ENCODE results near the gene EVI5L. TPM values are rescaled to one million over a fixed set of nuclear protein-coding genes. Genes with fewer than 3 reads are reported as not detected.

EVI5L gene
- total and polyA plus RNA-seq, 2 of the 4 experiments (the other 2 are of a cell fraction), result 12.7 to 14.6 TPM

DNA sequence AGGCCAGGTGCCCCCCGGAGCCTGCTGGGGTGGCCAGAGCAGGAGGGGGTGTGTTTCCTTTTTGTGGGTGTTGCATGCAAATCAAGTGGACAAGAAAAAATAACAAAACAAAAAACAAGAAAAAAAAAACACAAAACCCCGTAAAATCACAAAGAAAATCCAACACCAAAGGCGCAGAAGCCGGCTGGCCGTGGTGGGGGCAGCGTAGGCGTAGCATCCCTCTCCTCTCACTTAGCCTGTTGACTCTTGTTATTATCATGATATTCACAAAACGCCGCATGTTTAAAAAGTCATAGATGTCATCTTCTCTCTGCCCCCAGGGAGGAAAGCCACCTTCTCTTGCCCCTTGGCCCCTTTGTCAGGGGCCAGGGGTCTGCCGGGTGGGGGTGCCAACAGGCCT, 83.6 kb downstream of the EVI5L start:
- Histone ChIP-seq H3K27me3 (ENCODE audit: control insufficient read depth, insufficient read depth, low read length) (peaks cover 11% of the 10 kb centered on the region), H2AFZ (replicated peaks; ENCODE audit: low read length, poor library complexity) (no peak overlapping the region), H3K9ac (ENCODE audit: low read depth, low read length) (no peak overlapping the region), H4K8ac (ENCODE audit: low read depth in 2 of 2, low read length in 2 of 2) (no peak overlapping the region), H2BK120ac (ENCODE audit: low read depth, low read length) (no peak overlapping the region), H3K56ac (ENCODE audit: extremely low read depth, insufficient read depth, low read length) (no peak overlapping the region), H3K36me3 (ENCODE audit: control insufficient read depth, insufficient read depth, low read length) (peaks cover 28% of the 10 kb centered on the region), H3K27ac (ENCODE audit: insufficient read depth, low read length) (no peak overlapping the region), H2AK9ac (replicated peaks; ENCODE audit: low read depth, low read length, poor library complexity) (no peak overlapping the region), H3K18ac (ENCODE audit: low read depth, low read length) (no peak overlapping the region), H4K91ac (ENCODE audit: insufficient read depth, low read depth, low read length) (no peak overlapping the region), H3K9me3 (ENCODE audit: control insufficient read depth, insufficient read depth, low read length) (no peaks in the 10 kb centered on the region), H2BK20ac (ENCODE audit: low read depth, low read length) (no peak overlapping the region), H2BK5ac (ENCODE audit: low read depth, low read length, poor library complexity, severe bottlenecking) (no peak overlapping the region), H3K79me1 (ENCODE audit: low read depth in 1 of 2, low read length in 2 of 2) (peaks cover 0 to 4% of the 10 kb centered on the region in 2 experiments; a peak in 1 of 4 replicates), H3K4me3 (ENCODE audit: insufficient read depth, low read depth, low read length) (no peak overlapping the region), H3K4ac (ENCODE audit: low read depth, low read length) (no peak overlapping the region), H3K14ac (replicated peaks; ENCODE audit: low read depth, low read length) (no peak overlapping the region), H4K20me1 (ENCODE audit: insufficient read depth, low read length) (peaks cover 8% of the 10 kb centered on the region; the same call in 1 of the 2 replicates), H3K4me1 (ENCODE audit: control insufficient read depth, insufficient read depth, low read length) (peaks cover 10% of the 10 kb centered on the region; the same call in 1 of the 2 replicates), H3K4me2 (ENCODE audit: low read depth, low read length) (no peak overlapping the region), H2BK15ac (ENCODE audit: low read depth, low read length) (no peak overlapping the region), H3K23ac (ENCODE audit: low read depth, low read length) (no peak overlapping the region), H2AK5ac (ENCODE audit: low read depth, low read length) (no peak overlapping the region), H4K5ac (ENCODE audit: low read depth, low read length) (no peak overlapping the region), H3K9me1 (ENCODE audit: insufficient read depth, low read length) (no peaks in the 10 kb centered on the region)
- DNase-seq (no peak), ATAC-seq (ENCODE audit: low read depth) (no peak)
- TF ChIP-seq MAFK (IDR thresholded peaks at IDR 0.05; ENCODE audit: low read depth, low read length) (no peak), RFX5 (IDR thresholded peaks at IDR 0.05; ENCODE audit: low read depth, low read length) (no peak), RAD21 (IDR thresholded peaks at IDR 0.05; ENCODE audit: low read length) (no peak), MAZ (IDR thresholded peaks at IDR 0.05; ENCODE audit: borderline replicate concordance, low read depth, low read length) (no peak), BHLHE40 (IDR thresholded peaks at IDR 0.05; ENCODE audit: low read depth, low read length) (no peak), RCOR1 (IDR thresholded peaks at IDR 0.05; ENCODE audit: insufficient replicate concordance, low read length) (no peak), NFE2L2 (IDR thresholded peaks at IDR 0.05; ENCODE audit: low read depth, low read length) (no peak)
- TF ChIP-seq, protein P1, sequence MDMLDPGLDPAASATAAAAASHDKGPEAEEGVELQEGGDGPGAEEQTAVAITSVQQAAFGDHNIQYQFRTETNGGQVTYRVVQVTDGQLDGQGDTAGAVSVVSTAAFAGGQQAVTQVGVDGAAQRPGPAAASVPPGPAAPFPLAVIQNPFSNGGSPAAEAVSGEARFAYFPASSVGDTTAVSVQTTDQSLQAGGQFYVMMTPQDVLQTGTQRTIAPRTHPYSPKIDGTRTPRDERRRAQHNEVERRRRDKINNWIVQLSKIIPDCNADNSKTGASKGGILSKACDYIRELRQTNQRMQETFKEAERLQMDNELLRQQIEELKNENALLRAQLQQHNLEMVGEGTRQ (IDR thresholded peaks at IDR 0.05; ENCODE audit: low read depth, low read length), result no peak
- TF ChIP-seq, protein P2, sequence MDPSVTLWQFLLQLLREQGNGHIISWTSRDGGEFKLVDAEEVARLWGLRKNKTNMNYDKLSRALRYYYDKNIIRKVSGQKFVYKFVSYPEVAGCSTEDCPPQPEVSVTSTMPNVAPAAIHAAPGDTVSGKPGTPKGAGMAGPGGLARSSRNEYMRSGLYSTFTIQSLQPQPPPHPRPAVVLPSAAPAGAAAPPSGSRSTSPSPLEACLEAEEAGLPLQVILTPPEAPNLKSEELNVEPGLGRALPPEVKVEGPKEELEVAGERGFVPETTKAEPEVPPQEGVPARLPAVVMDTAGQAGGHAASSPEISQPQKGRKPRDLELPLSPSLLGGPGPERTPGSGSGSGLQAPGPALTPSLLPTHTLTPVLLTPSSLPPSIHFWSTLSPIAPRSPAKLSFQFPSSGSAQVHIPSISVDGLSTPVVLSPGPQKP (IDR thresholded peaks at IDR 0.05; ENCODE audit: borderline replicate concordance, low read depth, low read length), result no peak
- intact Hi-C loops (cut with micrococcal nuclease), result no loop called here
- dilution Hi-C loops (cut with HindIII; ENCODE audit: low sequenced_read_pairs, unreplicated experiment), result no loop called here
- ChIA-PET POLR2A (ENCODE audit: unreplicated experiment) (no interaction called here), CTCF (no interaction called here)
- in situ Hi-C loops (cut with MboI; ENCODE audit: low sequenced_read_pairs), result no loop called here
- whole genome bisulfite sequencing, 2 experiments (ENCODE audit: extremely low coverage in 2 of 2, insufficient read length in 1 of 2), result no CpG with 5 or more reads among the region's 10 CpGs
- BruUV-seq (replicated peaks), result no TSS peak
